SKM-1 treated with dmso at 0.1 percent for 144 hours (cell line): Measurements from ENCODE around the gene MEOX2.
A peak's percentile ranks its signal among the peaks of the same experiment; 100 is the strongest.

Experiments used
- DNase-seq: peaks from one replicate; lab custom pipeline; 2025; ENCODE audit not compliant: unreplicated experiment; lab: John Stamatoyannopoulos, UW

The MEOX2 gene

GRCh38 chr7:15686295-15686956, at the start of gene MEOX2:
TSS of gene MEOX2 (minus strand) at chr7:15686683. CDS start at chr7:15686402, 281 bp downstream.
- no peak for DNase-seq

DNA sequence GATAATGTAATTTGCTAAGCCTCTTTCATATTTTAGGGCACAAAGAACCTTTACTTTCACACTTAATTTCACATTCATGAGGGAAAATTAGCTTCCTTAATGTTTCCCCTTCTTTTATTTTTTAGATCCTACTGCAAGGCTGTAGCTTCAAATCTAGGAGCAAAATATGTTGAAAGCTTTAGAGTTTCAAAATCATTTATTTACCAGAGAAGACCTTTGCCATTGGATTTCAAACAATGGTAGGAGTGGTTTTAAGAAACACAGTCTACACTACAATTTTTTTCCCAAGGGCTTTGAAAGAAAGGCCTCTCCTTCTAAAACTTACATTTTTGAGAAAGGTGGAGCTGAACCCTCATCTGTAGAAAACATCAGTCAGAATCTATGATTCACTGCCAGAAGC, 43.3 kb upstream of the MEOX2 start:
- no peak for DNase-seq

DNA sequence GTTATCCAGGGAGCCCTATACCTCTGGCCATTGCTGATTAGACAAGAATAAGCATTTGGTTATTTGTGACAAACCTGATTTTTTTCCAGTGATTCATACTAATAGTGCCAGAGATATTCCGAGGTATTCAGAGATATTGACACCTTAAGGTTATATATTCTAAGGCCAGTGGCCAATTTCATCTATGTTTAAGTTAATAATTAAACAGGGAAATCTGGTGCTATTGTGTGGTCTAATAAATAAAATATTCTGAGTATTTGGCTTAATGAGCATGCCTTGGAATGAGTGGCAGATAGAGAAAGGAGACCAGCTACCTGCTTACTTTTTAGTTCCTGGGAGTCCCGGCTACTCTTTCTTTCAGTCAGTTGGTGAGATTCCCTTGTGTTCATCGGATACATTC, 38.6 kb upstream of the MEOX2 start:
- no peak for DNase-seq

DNA sequence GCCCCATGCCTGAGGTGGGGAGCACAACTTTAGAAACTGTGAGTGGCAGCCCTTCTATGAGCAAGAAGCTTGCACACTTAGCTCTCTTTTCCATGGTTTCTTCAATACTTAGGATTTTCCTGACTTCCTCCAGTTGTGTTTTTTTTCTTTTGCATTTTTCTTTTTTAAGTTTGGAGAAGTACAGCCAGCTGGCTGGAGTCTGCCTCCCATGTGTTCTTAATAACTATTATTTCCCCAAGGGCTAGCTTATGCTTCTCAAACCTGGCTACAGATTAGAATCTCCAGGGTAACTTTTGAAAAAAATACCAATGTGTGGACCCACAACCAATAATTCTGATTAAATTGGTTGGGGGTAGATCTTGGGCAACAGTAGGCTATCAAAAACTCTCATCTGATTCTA, 37.4 kb upstream of the MEOX2 start:
- DNase-seq = no peak

GRCh38 chr7:15720849-15721471, 34.5 kb upstream of the MEOX2 start:
- DNase-seq = peak; percentile 6

- no peak for DNase-seq
Measured at GRCh38 chr7:15719311-15719710, 32.8 kb upstream of the MEOX2 start.

DNA sequence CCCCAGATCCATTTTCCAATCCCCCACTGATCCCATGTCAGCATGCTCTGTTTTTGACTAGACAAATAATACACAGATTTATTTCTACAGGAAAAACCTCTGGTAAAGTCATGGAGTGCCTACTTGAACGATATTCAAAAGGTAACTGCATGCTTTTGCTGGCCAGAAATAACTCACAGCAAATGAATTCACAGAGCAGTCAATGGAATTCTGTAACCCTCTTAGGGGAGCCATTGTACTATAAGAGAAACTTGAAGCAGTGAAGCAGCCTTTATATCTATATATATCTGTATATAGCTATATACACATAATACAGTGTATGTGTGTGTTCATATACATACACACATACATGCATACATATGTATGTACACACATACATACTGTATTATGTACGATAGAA, 29.0 kb upstream of the MEOX2 start:
- no peak for DNase-seq

DNA sequence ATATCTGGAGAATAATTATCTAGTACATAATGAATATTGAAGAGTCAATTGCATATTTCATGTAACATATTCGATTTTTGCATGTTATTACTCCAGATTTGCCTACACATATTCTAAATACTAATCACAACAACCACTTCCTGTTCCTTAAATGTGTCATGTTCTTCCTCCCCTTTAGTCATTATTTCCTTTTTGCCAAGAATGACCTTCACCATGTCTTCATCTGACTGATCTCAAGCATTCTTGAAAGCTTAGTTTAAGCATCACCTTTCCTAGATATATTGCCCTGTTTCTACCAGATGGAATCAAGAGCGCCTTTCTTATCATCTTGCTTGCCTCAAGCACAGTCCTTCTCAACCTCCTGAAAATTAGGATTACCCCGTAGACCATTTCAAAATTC, 23.5 kb upstream of the MEOX2 start:
- DNase-seq = no peak

GRCh38 chr7:15707570-15707969, 21.1 kb upstream of the MEOX2 start:
- DNase-seq = no peak

- DNase-seq = no peak
Measured at GRCh38 chr7:15703732-15704131, 17.2 kb upstream of the MEOX2 start.

- no peak for DNase-seq
Measured at GRCh38 chr7:15692501-15693020, 6.1 kb upstream of the MEOX2 start.

GRCh38 chr7:15688911-15689310, 2.4 kb upstream of the MEOX2 start:
- no peak for DNase-seq

GRCh38 chr7:15688279-15688626, 1.8 kb upstream of the MEOX2 start:
- no peak for DNase-seq

DNA sequence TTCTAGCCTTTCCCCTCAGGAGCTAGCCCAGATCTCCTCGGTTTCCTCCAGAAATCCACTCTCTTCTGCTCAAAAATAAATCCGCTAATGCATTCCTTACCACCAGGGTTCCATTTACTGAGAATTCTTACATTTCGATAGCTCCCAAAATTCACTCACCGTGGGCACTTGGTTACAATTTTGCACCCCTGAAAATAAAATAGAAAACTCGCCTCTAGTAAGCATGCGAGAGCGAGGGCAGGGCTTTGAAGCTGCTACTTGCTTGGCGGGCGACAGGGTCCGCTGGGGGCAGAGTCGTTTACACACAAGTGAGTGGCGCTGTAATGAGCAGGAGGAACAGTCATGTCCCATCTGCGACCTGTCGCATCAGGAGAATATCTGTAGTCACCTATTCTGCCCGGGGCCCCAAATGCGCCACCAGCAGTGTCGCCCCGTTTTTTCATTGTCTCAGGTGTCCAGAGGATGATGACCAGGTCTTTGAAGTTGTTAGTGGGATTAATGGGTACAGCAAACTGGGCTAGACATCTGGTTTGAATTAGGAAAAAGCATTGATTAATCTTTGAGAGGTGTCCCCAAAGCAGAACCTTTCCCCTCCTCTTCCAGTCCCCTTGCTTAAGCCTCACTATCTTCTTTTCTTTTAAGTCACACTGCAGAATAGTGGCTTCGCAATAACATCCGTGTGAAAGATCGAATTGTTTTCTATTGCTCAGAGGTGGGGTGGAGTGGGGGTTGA, 1.2 kb upstream of the MEOX2 start:
- DNase-seq = no peak

DNA sequence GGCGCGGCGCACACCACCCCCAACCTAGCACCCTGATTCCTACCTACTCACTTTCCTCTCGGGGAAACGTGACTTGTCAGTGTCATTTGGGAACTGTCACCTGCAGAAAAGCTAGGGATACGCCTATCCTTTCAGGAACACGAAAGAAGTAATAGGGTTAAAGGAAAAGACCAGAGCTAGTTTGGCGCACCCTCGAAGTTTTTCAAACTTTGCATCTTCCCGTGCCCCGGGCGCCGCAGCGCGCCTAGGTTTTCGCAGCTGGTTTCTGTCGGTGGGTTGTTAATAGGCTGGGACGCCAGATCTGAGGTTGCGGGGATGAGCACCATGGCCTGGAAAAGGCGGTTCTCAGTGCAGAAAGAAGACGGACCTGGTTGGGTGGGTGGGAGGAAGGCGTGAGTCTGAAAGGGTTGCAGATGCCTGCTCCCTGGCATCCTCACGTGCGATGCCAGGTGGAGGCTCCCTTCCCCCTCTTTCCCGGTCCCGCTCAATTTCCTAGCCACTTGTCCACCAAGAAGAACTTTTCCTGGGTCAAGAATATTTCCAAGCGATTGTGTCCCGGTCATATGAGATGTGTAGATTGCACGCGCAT, 568 bp upstream of the MEOX2 start:
- DNase-seq = no peak

GRCh38 chr7:15685358-15686294, 857 bp downstream of the MEOX2 start:
- DNase-seq = no peak

DNA sequence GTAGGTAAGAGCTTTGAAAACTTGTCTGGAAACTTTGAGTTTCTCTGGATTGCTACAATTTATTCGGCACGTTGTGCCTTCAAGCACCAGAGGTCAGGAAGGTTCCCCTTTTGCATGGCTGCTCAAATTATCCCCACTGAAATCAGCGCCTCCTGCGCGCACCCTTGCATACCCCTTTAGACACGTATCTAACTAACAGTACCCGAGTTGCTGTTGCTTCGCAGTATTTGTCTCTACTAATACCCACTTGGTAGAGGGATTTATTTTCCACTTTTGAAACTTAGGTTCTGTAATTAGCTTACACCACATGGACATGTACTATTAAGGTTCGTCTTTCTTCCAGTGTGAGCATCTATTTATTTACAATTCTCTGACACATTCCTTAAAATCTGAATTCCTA, 1.6 kb downstream of the MEOX2 start:
- no peak for DNase-seq

GRCh38 chr7:15684111-15684800, 2.2 kb downstream of the MEOX2 start:
- no peak for DNase-seq

DNA sequence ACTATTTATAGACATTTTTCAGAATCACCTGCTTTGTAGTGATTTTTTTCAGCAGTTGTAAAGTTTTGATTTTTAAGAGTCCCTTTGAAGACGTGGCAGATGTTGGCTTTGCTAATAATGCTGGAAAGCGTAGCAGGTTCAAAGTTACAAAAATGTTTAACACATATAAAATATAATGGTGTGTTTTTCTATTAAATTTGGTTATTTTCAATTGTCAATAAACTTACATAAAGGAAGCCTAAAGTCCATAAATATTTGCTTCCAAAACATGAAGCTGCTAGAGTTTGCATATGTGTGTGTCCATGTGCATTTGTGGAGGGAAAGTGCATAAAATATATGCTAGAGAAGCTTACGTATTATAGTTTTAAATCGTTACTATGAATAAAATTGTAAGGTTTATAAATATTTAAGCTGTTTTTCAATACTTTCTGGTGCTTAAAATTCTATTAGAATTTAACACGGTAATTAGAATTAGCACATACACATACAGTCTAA, 3.7 kb downstream of the MEOX2 start:
- DNase-seq = no peak

DNA sequence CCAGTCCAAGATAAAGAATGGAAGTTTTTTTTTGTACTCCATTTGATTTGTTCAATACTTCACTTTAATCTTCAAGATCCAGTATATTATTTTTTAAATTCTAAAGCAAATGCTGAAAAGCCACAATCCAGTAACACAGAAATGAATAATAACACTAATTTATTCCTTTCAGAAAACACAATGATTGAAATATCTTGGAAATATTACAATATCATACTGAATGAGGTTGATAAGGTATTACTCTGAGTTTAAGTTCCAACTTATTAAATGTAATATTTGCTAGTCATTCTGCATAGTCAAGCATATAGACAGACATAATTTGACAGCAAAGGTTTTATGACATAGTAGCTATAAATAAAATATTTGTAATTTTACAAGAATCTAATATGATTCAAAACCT, 4.4 kb downstream of the MEOX2 start:
- DNase-seq = no peak
